Mucosa of stomach (tissue), 1 donor: Measurements from ENCODE around the gene CHD1L.
"Not testable (repeated sequence)": the region's sequence is repeated elsewhere in the genome, so short reads cannot be mapped to it uniquely, and the experiment has no call there.

Source experiments
- H3K27me3 ChIP-seq: one replicate; pipeline ENCODE4 v1.7.0; 2013; ENCODE audit warnings: mild to moderate bottlenecking, low read length; ENCODE audit not compliant: control insufficient read depth, insufficient read depth
- H3K36me3 ChIP-seq: one replicate; pipeline ENCODE4 v1.7.0; 2013; ENCODE audit warnings: low read length; ENCODE audit not compliant: control insufficient read depth, insufficient read depth
- H3K4me1 ChIP-seq: one replicate; pipeline ENCODE4 v1.7.0; 2013; ENCODE audit warnings: mild to moderate bottlenecking, low read length; ENCODE audit not compliant: control insufficient read depth, insufficient read depth
- H3K4me3 ChIP-seq: one replicate; pipeline ENCODE4 v1.7.0; 2013; ENCODE audit warnings: low read length
- H3K9ac ChIP-seq: one replicate; pipeline ENCODE4 v1.7.0; 2013; ENCODE audit warnings: mild to moderate bottlenecking, low read length, moderate library complexity
- H3K9me3 ChIP-seq: one replicate; pipeline ENCODE4 v1.7.0; 2013; ENCODE audit warnings: mild to moderate bottlenecking, low read length, moderate library complexity; ENCODE audit not compliant: control insufficient read depth
- donor health status: Pancreatic carcinoma.

CHD1L gene

DNA sequence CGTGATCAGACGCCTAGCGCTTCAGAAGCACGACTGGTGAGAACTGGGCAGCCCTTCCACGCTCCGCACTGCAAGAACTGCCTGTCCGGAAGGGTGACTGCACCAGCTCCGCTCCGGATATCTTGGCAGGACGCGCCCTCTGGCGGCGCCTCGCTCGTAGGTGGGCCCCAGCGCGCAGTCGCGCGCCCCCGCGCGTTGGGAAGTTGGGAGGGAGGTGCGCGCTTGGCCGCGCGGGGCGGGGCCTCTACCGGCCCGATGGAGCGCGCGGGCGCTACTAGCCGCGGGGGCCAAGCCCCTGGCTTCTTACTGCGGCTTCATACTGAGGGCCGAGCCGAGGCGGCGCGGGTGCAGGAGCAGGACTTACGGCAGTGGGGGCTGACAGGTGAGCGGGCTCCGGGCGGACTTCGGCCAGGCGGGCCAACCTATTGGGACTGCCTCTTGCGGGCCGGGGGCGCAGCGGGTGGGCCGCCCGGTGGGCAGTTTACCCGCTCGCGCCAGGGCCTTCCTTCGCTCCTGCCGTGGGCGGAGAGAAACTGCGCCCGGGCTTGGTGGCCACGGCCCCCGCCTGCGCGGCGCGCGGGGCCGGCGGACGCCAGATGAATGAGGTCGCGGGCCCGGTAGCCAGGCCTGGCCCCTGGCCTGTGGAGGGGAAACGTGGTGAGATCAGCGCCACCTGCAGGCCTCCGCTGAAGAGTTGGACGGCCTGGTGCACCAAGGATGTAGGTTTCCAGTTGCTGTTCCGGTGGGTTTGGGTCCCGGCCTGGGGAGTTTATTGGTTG, at the start of gene CHD1L:
TSS of gene CHD1L (plus strand) at position 236 of the 779 bp plus-strand sequence. CDS start at position 256, 20 bp downstream.
- Histone ChIP-seq H3K36me3 (no peaks in the 10 kb centered on the region), H3K27me3 (no peaks in the 10 kb centered on the region), H3K4me3 (peak within 1 kb of the TSS; percentile 76), H3K9me3 (no peaks in the 10 kb centered on the region), H3K9ac (peak within 1 kb of the TSS; percentile 78), H3K4me1 (peaks cover 35% of the 10 kb centered on the region)

DNA sequence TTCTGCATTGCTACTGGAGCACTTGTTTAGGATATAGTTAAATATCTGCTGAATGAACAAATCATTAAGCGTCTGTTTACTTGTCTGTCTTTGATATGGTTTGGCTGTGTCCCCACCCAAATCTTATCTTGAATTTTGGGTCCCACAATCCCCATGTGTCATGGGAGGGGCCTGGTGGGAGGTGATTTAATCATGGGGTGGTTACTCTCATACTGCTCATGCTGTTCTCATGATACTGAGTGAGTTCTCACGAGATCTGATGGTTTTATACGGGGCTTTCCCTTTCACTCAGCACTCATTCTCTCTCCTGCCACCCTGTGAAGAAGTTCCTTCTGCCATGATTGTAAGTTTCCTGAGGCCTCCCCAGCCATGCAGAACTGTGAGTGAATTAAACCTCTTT, 45.2 kb upstream of the CHD1L start:
- not testable (repeated sequence) for H3K27me3 ChIP-seq, H3K4me3 ChIP-seq, H3K9me3 ChIP-seq, H3K9ac ChIP-seq, H3K36me3 ChIP-seq
- peaks cover 11% of the 10 kb centered on the region for H3K4me1 ChIP-seq

DNA sequence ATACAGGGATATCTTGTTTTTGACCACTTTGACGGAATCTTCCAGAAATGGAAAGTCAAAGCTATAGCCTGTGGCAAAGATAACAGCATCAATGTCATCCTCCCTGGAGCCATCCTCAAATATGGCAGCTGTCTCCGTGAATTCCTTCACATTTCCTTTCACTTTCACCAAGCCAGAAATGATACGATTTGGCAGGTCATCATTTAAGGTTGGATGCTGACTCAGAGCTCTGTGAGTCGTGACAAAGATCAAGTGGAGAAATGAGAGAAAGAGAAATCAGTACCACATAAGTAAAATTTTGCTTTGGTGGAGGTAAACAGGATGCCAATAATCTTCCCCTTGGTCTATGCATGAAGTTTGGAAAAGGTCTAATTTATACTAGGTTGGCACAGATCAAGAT, 41.2 kb upstream of the CHD1L start:
- Histone ChIP-seq H3K4me1 (peaks cover 11% of the 10 kb centered on the region), H3K27me3 (no peaks in the 10 kb centered on the region), H3K36me3 (no peaks in the 10 kb centered on the region), H3K4me3 (no peak overlapping the region), H3K9me3 (no peaks in the 10 kb centered on the region), H3K9ac (no peak overlapping the region)

DNA sequence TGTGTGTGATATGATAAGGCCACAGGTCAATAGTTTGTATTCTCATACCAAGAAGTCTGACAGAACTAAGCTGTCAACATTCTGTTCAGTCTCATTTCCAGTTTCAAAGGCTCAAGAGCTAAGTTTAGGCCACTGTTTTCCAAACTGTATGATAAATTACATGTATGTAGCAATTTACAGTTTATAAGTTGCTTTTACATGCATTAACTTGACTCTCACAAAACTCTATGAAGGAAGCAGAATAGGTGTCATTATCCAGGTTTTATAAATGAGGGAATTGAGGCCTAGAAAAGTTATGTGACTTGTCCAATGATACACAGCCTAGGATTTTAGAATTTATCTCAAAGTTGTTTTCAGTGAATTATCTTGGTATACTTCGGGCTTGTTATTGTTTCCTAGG, 40.7 kb upstream of the CHD1L start:
- H3K4me1 ChIP-seq = peaks cover 11% of the 10 kb centered on the region
- no peak overlapping the region for H3K9ac ChIP-seq
- H3K9me3 ChIP-seq = no peaks in the 10 kb centered on the region
- no peak overlapping the region for H3K4me3 ChIP-seq
- H3K27me3 ChIP-seq = no peaks in the 10 kb centered on the region
- no peaks in the 10 kb centered on the region for H3K36me3 ChIP-seq

DNA sequence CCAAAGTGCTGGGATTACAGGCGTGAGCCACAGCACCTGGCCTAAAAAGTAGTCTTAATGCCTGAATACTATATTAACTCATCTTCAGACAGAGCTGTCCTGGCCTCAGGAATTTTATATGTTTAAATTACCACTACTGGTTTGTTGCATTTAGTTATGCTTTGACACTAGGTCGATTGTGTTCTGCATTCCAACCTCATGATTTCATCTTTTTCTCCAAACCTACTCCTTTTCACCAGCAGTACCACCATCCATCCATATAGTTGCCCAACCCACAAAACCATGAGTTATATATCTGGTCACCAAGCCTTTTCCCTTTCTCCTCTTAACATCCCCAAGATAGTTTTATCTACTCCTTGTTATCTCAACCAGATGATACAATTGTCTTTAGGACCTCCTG, 39.9 kb upstream of the CHD1L start:
- H3K4me1 ChIP-seq = peaks cover 6% of the 10 kb centered on the region
- H3K4me3 ChIP-seq = no peak overlapping the region
- H3K9ac ChIP-seq = no peak overlapping the region
- no peaks in the 10 kb centered on the region for H3K36me3 ChIP-seq
- no peaks in the 10 kb centered on the region for H3K27me3 ChIP-seq
- H3K9me3 ChIP-seq = no peaks in the 10 kb centered on the region

DNA sequence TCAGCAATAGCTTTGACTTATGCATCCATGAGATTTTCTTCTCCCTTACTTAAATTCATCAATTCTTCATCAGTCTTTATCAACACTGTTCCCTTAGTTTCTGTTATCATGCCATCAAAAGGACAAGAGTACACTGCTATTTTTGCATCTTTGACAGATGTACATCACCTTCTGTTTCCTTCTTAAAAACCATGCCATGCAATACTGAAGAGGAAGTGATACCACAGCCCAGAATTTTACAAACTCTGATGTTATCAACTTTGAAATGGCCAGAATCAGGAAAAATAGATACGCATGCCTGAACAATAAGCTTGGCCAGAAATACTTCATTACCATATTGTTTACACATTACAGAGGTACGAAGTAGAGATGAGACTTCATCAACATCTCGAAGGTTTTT, 38.4 kb upstream of the CHD1L start:
- no peaks in the 10 kb centered on the region for H3K27me3 ChIP-seq
- no peaks in the 10 kb centered on the region for H3K9me3 ChIP-seq
- H3K4me3 ChIP-seq = no peak overlapping the region
- H3K4me1 ChIP-seq = no peaks in the 10 kb centered on the region
- no peak overlapping the region for H3K9ac ChIP-seq
- no peaks in the 10 kb centered on the region for H3K36me3 ChIP-seq

DNA sequence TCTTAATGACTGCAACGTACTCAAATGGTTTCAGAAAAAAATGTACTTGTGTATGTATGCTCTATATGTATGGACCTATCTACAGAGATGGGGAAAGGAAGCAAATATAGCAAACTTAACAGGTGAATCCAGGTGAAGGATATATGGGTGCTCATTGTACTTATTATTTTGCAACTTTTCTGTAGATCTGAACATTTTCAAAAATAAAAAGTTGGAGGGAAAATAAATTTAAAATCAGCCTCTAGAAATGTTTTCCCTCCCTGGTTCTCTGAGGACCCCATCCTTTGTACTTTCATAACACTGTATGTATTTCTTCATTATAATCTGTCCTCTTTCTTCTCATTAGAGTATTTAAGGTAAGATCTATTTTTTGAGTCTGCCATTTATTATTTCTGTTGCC, 35.3 kb upstream of the CHD1L start:
- Histone ChIP-seq H3K4me1 (peaks cover 13% of the 10 kb centered on the region), H3K36me3 (no peaks in the 10 kb centered on the region), H3K27me3 (no peaks in the 10 kb centered on the region), H3K4me3 (no peak overlapping the region), H3K9me3 (no peaks in the 10 kb centered on the region), H3K9ac (no peak overlapping the region)

DNA sequence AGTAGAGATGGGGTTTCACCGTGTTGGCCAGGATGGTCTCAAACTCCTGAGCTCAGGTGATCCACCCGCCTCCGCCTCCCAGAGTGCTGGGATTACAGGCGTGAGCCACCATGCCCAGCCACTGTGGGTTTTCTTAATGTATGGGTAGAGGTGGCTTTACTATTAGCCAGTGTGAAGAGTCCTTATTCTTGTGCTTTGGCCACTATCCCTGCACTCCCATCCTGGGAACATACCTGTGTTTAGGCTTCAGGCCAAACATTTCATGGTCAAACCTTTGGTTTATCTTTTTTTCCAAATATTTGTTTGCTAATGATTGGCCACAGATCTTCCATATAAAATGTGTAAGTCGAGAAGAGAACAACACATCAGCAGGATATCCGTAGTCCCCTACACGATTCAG, 33.9 kb upstream of the CHD1L start:
- Histone ChIP-seq H3K9ac (no peak overlapping the region), H3K4me1 (peaks cover 13% of the 10 kb centered on the region), H3K36me3 (no peaks in the 10 kb centered on the region), H3K9me3 (no peaks in the 10 kb centered on the region), H3K4me3 (no peak overlapping the region), H3K27me3 (no peaks in the 10 kb centered on the region)

DNA sequence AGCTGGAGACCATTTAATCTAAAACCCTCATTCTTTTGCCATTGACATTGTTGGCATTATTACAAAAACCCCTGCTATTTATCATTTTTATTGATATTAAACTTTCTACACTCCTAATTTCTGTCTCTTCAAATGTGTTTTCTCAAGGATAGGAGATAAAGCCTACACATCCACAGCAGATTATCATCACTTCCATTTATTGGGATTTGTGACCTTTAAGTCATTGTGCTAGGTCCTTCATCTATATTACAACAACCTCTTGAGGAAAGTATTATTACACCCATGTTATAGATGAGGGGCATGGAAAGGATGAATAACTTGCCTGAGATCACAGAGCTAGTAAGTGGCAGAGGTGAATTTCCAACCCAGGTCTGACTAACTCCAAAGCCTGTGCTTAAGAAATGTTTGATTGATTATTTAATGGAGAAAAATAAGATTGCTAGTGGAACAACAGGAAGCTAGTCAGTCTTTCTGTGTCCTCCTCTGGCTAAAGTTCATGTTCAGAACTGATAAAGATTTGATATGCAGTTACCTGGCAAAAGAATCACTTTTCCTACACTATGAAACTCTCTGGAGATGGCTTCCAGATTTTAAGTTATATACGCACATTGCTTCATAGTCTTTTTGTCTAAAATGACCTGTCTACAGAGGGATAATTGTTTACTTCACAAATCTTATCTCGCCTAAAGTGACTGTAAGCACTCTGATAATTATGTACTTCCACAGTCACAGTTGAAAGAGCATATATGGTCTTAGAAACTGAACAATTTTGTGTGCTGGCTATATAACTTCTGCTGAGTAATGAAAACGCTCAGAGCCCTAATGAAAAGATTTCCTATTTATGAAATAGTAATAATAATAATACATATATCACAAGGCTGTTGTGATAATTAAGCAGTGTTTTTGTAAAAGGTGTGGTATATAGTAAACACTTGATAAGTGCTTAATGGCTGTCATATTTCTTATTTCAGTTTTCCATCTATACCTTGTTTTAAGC, 32.4 kb upstream of the CHD1L start:
- H3K36me3 ChIP-seq = no peaks in the 10 kb centered on the region

DNA sequence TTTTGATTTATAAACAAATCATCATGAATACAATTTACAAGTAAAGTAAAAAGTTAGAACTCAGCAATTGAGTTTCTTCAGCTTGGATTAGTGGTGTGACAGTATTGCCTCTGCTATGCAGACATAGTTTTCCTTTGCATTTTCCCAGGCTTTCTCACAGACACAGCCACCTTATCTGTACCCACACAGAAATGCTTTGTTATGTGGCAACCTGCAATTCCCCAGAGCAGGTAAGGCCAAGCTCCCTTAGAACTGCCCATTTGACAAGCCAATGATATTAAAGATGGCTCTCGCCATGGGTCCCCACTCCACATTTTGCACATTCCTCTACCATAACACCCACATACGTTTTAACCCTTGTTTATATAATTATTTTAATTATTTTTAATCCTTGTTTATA, 31.5 kb upstream of the CHD1L start:
- no peak overlapping the region for H3K4me3 ChIP-seq
- no peaks in the 10 kb centered on the region for H3K9me3 ChIP-seq

More for the DNA sequence above, 32.4 kb upstream of the CHD1L start:
- Histone ChIP-seq H3K9ac (no peak overlapping the region), H3K4me3 (no peak overlapping the region), H3K4me1 (peaks cover 18% of the 10 kb centered on the region), H3K9me3 (no peaks in the 10 kb centered on the region), H3K27me3 (no peaks in the 10 kb centered on the region)

DNA sequence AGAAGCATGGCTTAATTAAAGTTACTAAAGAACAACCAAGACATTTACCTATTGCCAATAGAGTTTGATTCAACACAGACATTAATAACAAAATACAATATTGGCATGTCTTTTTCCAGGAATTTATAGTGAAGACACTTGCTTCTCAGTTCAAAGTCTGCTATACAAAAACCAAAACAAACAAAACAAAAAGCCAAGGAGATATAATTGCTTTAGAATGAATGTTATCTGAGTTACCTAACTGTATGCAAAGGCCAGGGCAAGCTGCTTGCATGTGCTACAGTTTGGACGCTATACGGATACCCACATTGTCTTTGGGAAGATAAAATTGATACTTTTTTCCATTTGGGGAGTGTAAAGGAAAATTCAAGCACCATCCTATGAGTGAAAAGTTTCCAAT, 30.9 kb upstream of the CHD1L start:
- Histone ChIP-seq H3K4me3 (no peak overlapping the region), H3K27me3 (no peaks in the 10 kb centered on the region), H3K4me1 (peaks cover 29% of the 10 kb centered on the region), H3K36me3 (no peaks in the 10 kb centered on the region), H3K9me3 (no peaks in the 10 kb centered on the region), H3K9ac (no peak overlapping the region)

More for the DNA sequence above, 31.5 kb upstream of the CHD1L start:
- Histone ChIP-seq H3K36me3 (no peaks in the 10 kb centered on the region), H3K27me3 (no peaks in the 10 kb centered on the region), H3K9ac (no peak overlapping the region), H3K4me1 (peaks cover 26% of the 10 kb centered on the region)

DNA sequence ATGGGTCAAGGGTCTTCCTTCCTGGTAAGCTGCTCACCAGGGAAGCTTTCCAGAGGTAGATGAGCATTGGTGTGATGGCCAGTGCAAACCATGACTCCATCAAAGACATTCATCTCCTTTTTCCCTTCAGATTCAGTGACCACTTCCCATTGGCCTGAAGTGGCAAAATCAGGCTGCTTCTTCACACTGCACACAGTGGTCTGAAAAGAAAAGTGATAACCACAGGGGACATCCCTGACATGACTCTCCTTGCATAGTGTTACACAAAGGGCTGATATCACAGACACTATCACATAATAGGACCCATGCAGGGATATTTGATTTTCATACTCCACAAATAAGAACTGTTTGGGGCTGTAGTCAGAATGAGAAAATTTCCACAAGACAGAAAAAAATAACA, 29.2 kb upstream of the CHD1L start:
- Histone ChIP-seq H3K4me1 (peaks cover 29% of the 10 kb centered on the region), H3K36me3 (no peaks in the 10 kb centered on the region), H3K9ac (no peak overlapping the region), H3K4me3 (no peak overlapping the region), H3K27me3 (no peaks in the 10 kb centered on the region), H3K9me3 (no peaks in the 10 kb centered on the region)
